HG03025 (cell line): ENCODE data around the gene LONP2.
"Not testable (repeated sequence)": the region's sequence is repeated elsewhere in the genome, so short reads cannot be mapped to it uniquely, and the experiment has no call there.

Experiments used
- ATAC-seq: cut with Tn5 transposase; IDR thresholded peaks from one replicate; pipeline ENCODE4 v1.9.1; 2021; ENCODE audit warnings: mild to moderate bottlenecking, moderate library complexity; ENCODE audit not compliant: unreplicated experiment, low FRiP score

LONP2 gene

GRCh38 chr16:48385253-48386150, 141.4 kb downstream of the LONP2 start, which contains the start of gene SIAH1:
Gene SIAH1 (minus strand): TSS chr16:48385413. CDS start chr16:48362428, 22,985 bp downstream.
- ATAC-seq = peak; percentile 68

DNA sequence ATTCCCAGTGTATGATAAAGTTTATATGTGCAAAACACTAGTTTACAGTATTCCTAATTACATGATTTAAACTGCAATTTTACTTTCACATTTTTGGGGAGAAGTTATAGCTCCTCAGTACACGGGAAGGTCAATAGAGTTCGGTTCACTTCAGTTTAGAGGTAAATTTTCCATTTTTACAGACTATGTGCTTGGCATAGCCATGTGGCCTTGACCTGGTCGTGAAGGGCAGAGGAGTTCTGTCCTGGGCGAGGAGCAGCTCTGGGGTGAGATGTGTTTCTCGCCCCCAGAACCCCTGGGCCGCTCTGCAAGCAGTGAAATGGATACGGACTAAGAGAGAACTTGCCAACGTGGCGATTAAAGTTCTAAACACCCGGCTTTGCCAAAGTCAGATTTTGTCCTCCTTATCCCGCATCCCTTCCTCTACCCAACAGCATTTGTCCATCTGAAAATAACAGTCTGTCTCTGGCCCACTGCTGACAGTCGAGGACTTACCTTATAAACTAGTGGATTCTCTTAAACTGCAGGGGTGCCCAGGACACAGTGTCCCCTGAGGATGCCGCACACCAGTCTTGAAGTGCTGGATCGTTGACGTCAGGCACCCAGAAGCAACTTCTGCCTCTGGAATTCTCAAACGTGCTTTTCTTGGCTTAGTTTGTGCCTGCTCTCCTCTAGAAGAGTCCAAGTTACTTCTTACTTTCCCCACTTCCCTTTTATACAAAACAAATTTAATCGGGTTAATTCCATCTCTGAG, 142.6 kb downstream of the LONP2 start:
- ATAC-seq = no peak

DNA sequence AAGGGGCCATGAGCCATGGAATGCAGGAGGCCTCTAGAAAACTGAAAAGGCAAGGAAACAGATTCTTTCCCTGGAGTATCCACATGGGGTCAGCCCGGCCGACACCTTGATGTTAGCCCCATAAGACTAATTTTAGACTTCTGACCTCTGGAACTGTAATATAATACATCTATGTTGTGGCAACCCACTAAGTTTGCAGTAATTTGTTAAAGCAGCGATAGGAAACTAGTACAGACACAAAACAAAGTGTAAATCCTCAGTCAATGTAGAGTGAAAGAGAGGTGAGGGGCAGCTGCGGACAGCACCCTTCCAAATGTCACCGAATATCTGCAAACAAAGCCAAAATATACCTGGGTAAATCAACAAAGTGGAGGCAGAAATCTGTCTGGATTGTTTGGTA, 148.3 kb downstream of the LONP2 start:
- ATAC-seq = no peak

DNA sequence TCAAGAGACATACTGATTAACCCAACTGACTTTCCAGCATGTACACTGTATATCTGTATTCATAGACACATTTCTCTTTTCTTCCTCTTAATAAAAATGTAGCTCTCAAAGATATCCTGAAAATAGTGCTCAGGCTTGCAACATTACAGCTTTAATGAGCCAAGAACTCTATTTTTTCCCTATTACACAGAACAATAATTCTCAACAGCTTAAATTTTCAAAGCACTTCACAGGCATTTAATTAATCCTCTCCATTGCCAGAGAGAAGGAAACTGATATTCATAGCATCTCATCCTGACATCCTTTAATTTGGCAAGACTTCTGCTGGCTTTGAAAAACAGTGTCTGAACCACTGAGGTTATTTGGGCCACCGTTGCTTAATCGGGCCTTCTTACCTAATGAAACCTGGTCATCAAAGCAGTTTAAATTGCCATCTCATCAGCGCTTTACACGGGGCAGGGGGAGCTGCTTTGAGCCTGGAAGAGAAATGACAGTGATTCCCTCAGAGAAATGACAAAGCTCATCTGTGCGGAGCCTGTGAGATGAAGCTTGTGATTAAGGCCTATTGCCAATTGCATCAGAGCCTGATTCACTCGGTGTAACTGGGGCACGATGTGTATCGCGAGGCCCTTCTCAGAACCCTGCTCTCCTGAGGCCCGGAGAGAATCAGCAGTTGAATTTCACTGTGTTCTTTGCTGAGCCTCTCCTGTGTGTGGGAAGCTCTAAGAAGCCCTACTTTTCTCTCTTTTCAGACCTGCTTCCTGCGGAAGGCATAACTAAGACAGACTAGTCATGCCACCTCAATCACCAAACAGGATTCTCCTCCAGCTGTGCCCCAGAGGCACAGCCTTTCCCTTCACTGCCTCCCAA, 149.6 kb downstream of the LONP2 start:
- no peak for ATAC-seq

DNA sequence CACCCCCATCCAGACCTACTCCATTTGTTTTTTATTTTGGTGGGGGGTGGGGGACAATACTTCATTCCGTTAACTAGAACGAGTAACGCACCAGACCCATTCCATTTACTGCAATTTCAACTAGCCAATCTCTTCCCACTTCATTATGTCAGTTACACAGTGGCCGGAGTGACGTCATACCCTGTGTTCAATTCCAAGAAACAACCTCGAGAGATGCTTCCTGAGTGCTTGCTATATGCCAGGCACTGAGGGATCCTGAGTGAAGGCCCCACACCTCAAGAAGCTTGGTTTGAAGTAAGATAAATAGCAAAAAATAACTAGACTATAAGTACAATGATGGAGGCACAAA, 150.2 kb downstream of the LONP2 start:
- no peak for ATAC-seq

GRCh38 chr16:48395375-48395774, 151.3 kb downstream of the LONP2 start:
- no peak for ATAC-seq

- ATAC-seq = not testable (repeated sequence)
Observed at GRCh38 chr16:48402547-48402946, 158.4 kb downstream of the LONP2 start.

- no peak for ATAC-seq
Observed at GRCh38 chr16:48405153-48405552, 161.1 kb downstream of the LONP2 start.

- ATAC-seq = no peak
Observed at GRCh38 chr16:48405907-48406306, 161.8 kb downstream of the LONP2 start.
